Karpas-422 (cell line): ENCODE results near the gene C1RL. TPM values are rescaled to one million over a fixed set of nuclear protein-coding genes. Genes with fewer than 3 reads are reported as not detected.
A peak's percentile ranks its signal among the peaks of the same experiment; 100 is the strongest.

Source experiments
- DNase-seq: peaks from one replicate; pipeline ENCODE4 v3.0.0-alpha.2; 2015
- H2AFZ ChIP-seq: fragments of 200-600 bp; sonication (generic); 2 replicates; pipeline ENCODE4 v1.6.1; 2014; ENCODE audit warnings: antibody characterized with exemption, low read length, mixed read lengths
- H3K27ac ChIP-seq: fragments of 200-600 bp; sonication (generic); 2 replicates; pipeline ENCODE4 v1.5.1; 2014; ENCODE audit warnings: mild to moderate bottlenecking, low read length, moderate library complexity
- H3K27me3 ChIP-seq: fragments of 200-600 bp; sonication (generic); 2 replicates; pipeline ENCODE4 v1.6.1; 2014; ENCODE audit warnings: low read length, mixed read lengths
- H3K36me3 ChIP-seq: fragments of 200-600 bp; sonication (generic); 2 replicates; pipeline ENCODE4 v1.6.1; 2014; ENCODE audit warnings: low read length, mixed read lengths; ENCODE audit not compliant: insufficient read depth
- H3K4me1 ChIP-seq: fragments of 200-600 bp; sonication (generic); 2 replicates; pipeline ENCODE4 v1.6.1; 2014; ENCODE audit warnings: mild to moderate bottlenecking, low read length, mixed read lengths
- H3K4me2 ChIP-seq: fragments of 200-600 bp; sonication (generic); 2 replicates; pipeline ENCODE4 v1.6.1; 2014; ENCODE audit warnings: low read length, low read depth, mild to moderate bottlenecking; ENCODE audit not compliant: poor library complexity, severe bottlenecking
- H3K4me3 ChIP-seq: fragments of 200-600 bp; sonication (generic); 2 replicates; pipeline ENCODE4 v1.5.1; 2014; ENCODE audit warnings: mild to moderate bottlenecking, antibody characterized with exemption, low read length, mixed read lengths
- H3K79me2 ChIP-seq: fragments of 200-600 bp; sonication (generic); 2 replicates; pipeline ENCODE4 v1.6.1; 2014; ENCODE audit warnings: mild to moderate bottlenecking, low read length, mixed read lengths
- H3K9ac ChIP-seq: fragments of 200-600 bp; sonication (generic); 2 replicates; pipeline ENCODE4 v1.6.0; 2014; ENCODE audit warnings: low read length
- H3K9me2 ChIP-seq: fragments of 200-600 bp; sonication (generic), shearing (Covaris generic); replicated peaks from 2 replicates; pipeline ENCODE4 v1.6.0; 2014; ENCODE audit warnings: mild to moderate bottlenecking, low read length, moderate library complexity; ENCODE audit not compliant: insufficient read depth
- H3K9me3 ChIP-seq: fragments of 300-700, 200-600 bp; sonication (generic); 2 replicates; pipeline ENCODE4 v1.6.1; 2014; ENCODE audit warnings: low read length, mixed read lengths
- H4K20me1 ChIP-seq: fragments of 200-600 bp; sonication (generic); 2 replicates; pipeline ENCODE4 v1.6.1; 2014; ENCODE audit warnings: mild to moderate bottlenecking, antibody characterized with exemption, low read length, low read depth; ENCODE audit not compliant: insufficient read depth
- small RNA-seq: library from RNA; depleted of rRNA; stranded (forward); fragments of <200 nt; gene quantifications from one replicate; pipeline ENCODE3, GENCODE V24; 2014
- total RNA-seq: library from RNA; depleted of rRNA; stranded (reverse); fragments of >200 nt; shearing (Covaris generic); gene quantifications from 2 replicates; pipeline ENCODE4 v1.2.3, GENCODE V29; 2014; ENCODE audit warnings: low replicate concordance; rRNA removed

Gene C1RL
- total RNA-seq, 1 experiment from 2014 or later: 81.5 TPM

DNA sequence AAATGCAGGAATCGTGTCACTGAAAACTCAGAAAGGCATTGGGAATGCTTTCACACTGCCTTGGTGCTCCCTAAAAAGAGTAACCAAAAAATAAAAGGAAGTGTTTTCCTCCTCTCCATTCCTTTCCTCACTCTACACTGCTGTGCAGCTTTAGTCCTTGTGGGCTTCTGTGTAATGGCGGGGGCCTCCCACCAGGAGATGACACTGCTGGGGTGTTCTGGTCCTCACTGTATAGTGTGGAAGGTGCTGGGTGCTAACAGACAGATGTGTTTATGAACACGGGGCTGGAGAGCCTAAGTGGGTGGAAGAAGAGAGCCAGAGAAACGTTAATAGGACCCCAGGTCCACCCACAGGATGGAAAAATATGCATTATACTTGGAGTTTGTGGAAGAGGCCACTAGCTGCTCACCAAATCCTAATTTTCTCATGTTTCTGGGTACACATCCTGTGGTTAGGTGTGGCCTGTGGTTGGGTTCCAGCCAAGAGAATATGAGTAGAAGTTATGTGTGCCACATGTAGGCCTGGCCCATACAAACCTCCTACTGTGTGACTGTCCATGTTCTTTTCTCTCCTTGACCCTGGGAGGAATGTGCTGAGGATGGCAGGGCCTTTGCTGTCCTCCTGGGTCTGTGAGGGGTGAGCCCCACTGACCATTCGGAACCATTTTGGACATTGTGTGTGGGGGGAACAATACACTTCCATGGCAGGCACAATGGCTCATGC is 62.5 kb downstream of the C1RL start:
- DNase-seq: no peak
- H4K20me1 ChIP-seq: no peaks in the 10 kb centered on the region
- H3K27me3 ChIP-seq: no peaks in the 10 kb centered on the region
- H3K9me3 ChIP-seq: no peaks in the 10 kb centered on the region
- H2AFZ ChIP-seq: no peak overlapping the region
- no peaks in the 10 kb centered on the region for H3K36me3 ChIP-seq
- no peaks in the 10 kb centered on the region for H3K9me2 ChIP-seq
- H3K4me2 ChIP-seq: peak overlapping the region; percentile 13
- no peaks in the 10 kb centered on the region for H3K79me2 ChIP-seq
- no peak overlapping the region for H3K4me3 ChIP-seq
- no peak overlapping the region for H3K27ac ChIP-seq
- no peak overlapping the region for H3K9ac ChIP-seq
- peaks cover 18% of the 10 kb centered on the region for H3K4me1 ChIP-seq

DNA sequence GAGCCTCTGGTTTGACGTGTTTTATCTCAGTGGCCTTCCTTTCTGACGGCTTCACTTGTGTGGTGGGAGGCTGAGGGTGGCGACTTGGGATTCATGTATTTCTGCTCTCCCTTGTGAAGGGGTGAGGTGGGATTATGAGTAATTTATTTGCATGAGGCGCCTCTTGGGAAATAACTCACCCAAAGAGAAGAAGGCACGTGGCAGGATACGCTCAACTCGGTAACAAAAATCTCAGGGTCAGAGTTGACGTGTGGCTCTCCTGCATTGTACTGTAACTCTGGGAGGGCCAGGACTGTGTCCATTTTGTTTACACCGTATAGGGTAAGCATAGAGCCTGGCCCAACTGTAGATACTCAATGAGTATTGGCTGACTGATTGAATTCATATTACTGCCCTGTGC is 63.1 kb downstream of the C1RL start:
- no peaks in the 10 kb centered on the region for H3K9me3 ChIP-seq
- H3K4me3 ChIP-seq: no peak overlapping the region
- H2AFZ ChIP-seq: peak overlapping the region; percentile 78; the same call in 1 of the 2 replicates
- H3K27ac ChIP-seq: no peak overlapping the region
- H4K20me1 ChIP-seq: no peaks in the 10 kb centered on the region
- no peaks in the 10 kb centered on the region for H3K27me3 ChIP-seq
- no peak overlapping the region for H3K9ac ChIP-seq
- peak; percentile 59 for DNase-seq
- H3K4me1 ChIP-seq: peaks cover 18% of the 10 kb centered on the region
- H3K9me2 ChIP-seq: no peaks in the 10 kb centered on the region
- no peaks in the 10 kb centered on the region for H3K79me2 ChIP-seq
- H3K4me2 ChIP-seq: peak overlapping the region; percentile 13
- no peaks in the 10 kb centered on the region for H3K36me3 ChIP-seq

Small RNAs within 50 kb of the gene (small RNA-seq; reads per million reads assigned to genes)
- not detected for gene RNU6-485P

Other genes with a start within 250 kb of the C1RL start
- 1,584 and 1,673 TPM in 2 replicates for gene TPI1, start 241.7 kb downstream of the C1RL start, total RNA-seq
- 5.9 and 7.4 TPM in 2 replicates for gene SPSB2, start 235.9 kb downstream of the C1RL start, total RNA-seq
- gene LRRC23, start 204.4 kb downstream of the C1RL start, total RNA-seq: 8.7 and 9.7 TPM in 2 replicates
- gene ENO2, start 194.6 kb downstream of the C1RL start, total RNA-seq: 40.3 and 43.1 TPM in 2 replicates
- 8.8 and 11.7 TPM in 2 replicates for gene ATN1, start 181.3 kb downstream of the C1RL start, total RNA-seq
- gene RNU7-1, start 165.4 kb downstream of the C1RL start, total RNA-seq: not detected in 2 replicates
- 264 and 402 TPM in 2 replicates for gene C12orf57, start 165.2 kb downstream of the C1RL start, total RNA-seq
- gene PTPN6, start 157.9 kb downstream of the C1RL start, total RNA-seq: 411 and 673 TPM in 2 replicates
- 353 and 644 TPM in 2 replicates for gene PHB2, start 138.6 kb downstream of the C1RL start, total RNA-seq
- 56.6 and 71.1 TPM in 2 replicates for gene EMG1, start 138.3 kb downstream of the C1RL start, total RNA-seq
- gene LPCAT3, start 90.7 kb downstream of the C1RL start, total RNA-seq: 21.6 and 42.7 TPM in 2 replicates
- 4.7 TPM in 1 of 2 replicates, not detected in the other for gene C1S, start 48.5 kb downstream of the C1RL start, total RNA-seq
- 1.5 and 2.8 TPM in 2 replicates for gene C1R, start 16.8 kb downstream of the C1RL start, total RNA-seq
- gene RBP5, start 19.7 kb upstream of the C1RL start, total RNA-seq: not detected in 2 replicates
- 30.0 and 40.3 TPM in 2 replicates for gene CLSTN3, start 21.2 kb upstream of the C1RL start, total RNA-seq
- gene PEX5, start 80.5 kb upstream of the C1RL start, total RNA-seq: 25.9 and 80.8 TPM in 2 replicates
- not detected in 2 replicates for gene ACSM4, start 194.9 kb upstream of the C1RL start, total RNA-seq